GM12874 (cell line): Measurements from ENCODE around the gene ATPAF1.

Experiments
- TF ChIP-seq, protein P1 (sequence below): IDR thresholded peaks from 2 replicates; pipeline ENCODE4 v1.5.1; 2011; ENCODE audit warnings: low read depth, mild to moderate bottlenecking, control low read depth, low read length, moderate library complexity; ENCODE audit not compliant: insufficient read depth

The ATPAF1 gene

DNA sequence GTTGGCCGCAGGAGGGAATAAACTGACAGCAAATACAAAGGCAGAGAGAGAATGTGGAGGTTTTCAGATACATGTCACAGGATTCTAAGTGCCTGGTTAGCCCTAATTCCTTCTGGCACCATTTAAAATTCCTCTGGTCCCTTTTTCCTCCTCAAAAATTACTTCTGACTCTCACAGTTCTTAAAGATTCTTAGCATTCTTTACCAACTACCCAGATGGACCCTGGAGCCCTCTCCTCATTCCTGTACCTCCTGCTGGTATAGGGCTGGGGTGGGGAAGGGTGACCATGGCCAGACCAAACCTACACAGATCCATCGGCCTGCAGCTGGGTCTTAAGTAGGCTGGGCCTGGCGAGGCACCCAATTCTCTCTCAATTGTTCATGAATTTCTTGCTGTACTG is 71.3 kb downstream of the ATPAF1 start:
- TF ChIP-seq, protein P1, sequence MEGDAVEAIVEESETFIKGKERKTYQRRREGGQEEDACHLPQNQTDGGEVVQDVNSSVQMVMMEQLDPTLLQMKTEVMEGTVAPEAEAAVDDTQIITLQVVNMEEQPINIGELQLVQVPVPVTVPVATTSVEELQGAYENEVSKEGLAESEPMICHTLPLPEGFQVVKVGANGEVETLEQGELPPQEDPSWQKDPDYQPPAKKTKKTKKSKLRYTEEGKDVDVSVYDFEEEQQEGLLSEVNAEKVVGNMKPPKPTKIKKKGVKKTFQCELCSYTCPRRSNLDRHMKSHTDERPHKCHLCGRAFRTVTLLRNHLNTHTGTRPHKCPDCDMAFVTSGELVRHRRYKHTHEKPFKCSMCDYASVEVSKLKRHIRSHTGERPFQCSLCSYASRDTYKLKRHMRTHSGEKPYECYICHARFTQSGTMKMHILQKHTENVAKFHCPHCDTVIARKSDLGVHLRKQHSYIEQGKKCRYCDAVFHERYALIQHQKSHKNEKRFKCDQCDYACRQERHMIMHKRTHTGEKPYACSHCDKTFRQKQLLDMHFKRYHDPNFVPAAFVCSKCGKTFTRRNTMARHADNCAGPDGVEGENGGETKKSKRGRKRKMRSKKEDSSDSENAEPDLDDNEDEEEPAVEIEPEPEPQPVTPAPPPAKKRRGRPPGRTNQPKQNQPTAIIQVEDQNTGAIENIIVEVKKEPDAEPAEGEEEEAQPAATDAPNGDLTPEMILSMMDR = no peak

DNA sequence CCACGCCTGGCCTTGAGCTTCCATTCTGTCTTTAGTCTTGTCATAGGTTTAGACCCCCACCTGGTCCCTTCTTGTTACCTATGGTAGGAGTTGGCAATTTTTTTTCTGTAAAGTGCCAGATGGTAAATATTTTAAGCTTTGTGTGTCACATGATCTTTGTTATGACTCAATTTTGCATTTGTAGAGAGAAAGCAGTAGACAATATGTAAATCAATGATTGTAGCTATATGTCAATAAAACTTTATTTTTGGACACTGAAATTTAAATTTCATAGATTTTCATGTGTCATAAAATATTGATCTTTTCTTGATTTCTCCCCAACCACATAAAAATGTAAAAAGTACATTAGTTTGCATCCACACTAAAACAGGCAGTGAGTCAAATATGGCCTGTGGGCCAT is 72.1 kb downstream of the ATPAF1 start:
- TF ChIP-seq, protein P1 = no peak

DNA sequence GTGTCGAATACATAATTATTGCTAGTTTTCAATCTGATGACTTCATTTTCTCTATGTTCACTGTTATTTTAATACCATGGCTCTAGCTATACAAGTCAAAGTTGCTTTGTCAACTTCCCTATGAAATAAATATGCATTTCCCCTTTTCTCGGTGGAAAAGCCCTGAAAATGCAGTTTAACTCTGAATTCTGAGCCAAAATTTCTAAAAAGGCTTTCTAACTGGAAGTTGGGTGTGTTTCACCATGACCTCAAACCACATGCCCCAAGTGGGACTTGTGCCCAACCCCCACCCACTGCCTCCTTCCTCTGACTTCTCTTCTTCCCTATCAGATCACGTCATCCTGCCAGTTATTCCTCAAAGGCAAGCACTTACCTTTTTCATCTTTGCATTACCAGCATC is 73.0 kb downstream of the ATPAF1 start:
- TF ChIP-seq, protein P1 = no peak

DNA sequence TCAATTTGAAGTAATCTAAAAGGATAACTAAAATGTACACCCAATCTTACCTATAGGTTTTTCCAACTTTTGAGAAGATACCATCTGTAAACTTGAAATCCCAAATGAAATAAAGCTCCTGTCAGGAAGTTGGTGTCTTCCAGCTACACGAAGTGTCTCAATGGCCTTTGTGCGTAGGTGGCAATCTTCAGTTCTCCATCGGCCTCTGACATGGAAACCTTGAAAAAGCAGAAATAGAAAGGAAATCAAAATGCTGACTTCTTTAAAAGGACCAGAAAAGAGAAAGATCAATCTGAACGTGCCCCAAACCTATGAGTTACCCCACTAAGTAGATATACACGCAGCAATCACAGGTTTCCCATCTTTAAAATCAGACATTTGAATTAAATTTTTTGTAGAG is 74.1 kb downstream of the ATPAF1 start:
- TF ChIP-seq, protein P1 = no peak

DNA sequence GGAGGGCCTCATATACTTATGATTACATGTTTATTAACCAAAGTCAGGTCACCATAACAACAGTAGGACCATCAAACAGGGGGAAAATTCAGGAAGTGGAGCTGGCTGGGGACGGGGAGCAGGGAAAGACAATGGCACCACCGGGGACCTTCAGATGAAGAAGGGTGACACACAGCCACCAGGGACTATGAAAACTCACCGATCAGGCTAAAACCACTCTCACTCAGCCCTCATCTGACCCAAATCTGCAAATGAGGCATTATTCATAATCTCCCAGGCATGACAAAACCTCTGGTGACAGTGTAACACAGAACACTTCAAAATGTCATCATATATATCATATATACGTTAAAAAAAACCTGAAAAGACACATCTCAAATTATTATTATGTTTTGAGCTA is 75.3 kb downstream of the ATPAF1 start:
- TF ChIP-seq, protein P1 = no peak

DNA sequence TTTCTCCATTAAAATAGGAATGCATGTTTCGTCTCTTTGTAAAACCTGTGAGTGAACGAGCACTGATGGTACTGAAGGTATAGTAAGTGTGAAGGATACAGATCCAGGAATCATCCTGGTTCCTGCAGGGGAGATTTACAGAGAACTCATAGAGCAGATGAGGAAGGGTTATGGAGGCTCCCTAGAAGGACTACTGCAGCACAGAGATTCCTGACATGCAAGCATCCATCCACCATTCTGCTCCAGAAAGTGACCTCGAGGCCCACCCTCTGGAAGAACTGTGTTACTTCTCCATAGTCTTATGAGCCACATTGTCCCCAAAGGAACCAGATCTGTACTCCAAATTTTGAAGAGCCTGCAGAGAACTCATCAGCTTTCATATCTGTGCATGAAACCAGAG is 78.6 kb downstream of the ATPAF1 start:
- TF ChIP-seq, protein P1 = no peak

DNA sequence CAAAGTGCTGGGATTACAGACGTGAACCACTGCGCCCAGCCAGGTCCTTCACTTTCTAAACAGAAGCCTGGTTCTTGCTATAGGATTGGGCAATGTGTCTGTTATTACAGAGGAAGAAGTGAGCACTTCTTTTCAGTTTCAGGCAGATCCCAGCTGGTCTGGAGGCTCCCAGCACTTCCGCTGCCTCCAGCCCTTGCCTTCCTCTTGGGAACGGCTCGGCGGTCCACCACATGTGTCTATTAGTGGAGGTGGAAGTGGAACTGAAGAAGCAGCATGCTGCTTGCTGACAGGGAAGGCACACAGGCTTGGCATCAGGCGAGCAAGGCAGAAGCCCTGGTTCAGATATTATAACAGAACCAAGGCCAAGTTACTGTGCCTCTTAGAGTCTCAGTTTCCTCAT is 81.1 kb downstream of the ATPAF1 start:
- TF ChIP-seq, protein P1 = no peak
